HUES64 (cell line): Measurements from ENCODE around the gene LRP10.
A peak's percentile ranks its signal among the peaks of the same experiment; 100 is the strongest.

Experiments
- H3K27ac ChIP-seq: 2 replicates; pipeline ENCODE4 v1.7.0; 2013; ENCODE audit warnings: low read depth, low read length, inconsistent platforms
- H3K27me3 ChIP-seq: 2 replicates; pipeline ENCODE4 v1.6.1; 2013; ENCODE audit warnings: mild to moderate bottlenecking, low read length; ENCODE audit not compliant: insufficient read depth
- H3K36me3 ChIP-seq: 2 replicates; pipeline ENCODE4 v1.6.1; 2013; ENCODE audit warnings: mild to moderate bottlenecking, low read length; ENCODE audit not compliant: insufficient read depth
- H3K4me1 ChIP-seq: 2 replicates; pipeline ENCODE4 v1.6.1; 2013; ENCODE audit warnings: mild to moderate bottlenecking, low read length, moderate library complexity; ENCODE audit not compliant: insufficient read depth
- H3K4me3 ChIP-seq: 2 replicates; pipeline ENCODE4 v1.5.1; 2013; ENCODE audit warnings: mild to moderate bottlenecking, low read length, moderate library complexity
- H3K9ac ChIP-seq: 2 replicates; pipeline ENCODE4 v1.6.1; 2013; ENCODE audit warnings: mild to moderate bottlenecking, low read depth, low read length
- H3K9me3 ChIP-seq: 2 replicates; pipeline ENCODE4 v1.6.1; 2013; ENCODE audit warnings: low read depth, low read length; ENCODE audit not compliant: insufficient read depth
- WGBS: fragments of 150-250, 120-280 bp; methylation state at CpG from one replicate; pipeline ENCODE4 v1.1.7; 2013; ENCODE audit warnings: missing lambda C conversion rate; 5-methylcytosine and 5-hydroxymethylcytosine counted together

Gene LRP10

GRCh38 chr14:22893706-22894105 lies 22.2 kb downstream of the LRP10 start:
- Histone ChIP-seq H3K27ac (no peak overlapping the region), H3K9ac (no peak overlapping the region), H3K9me3 (no peaks in the 10 kb centered on the region), H3K4me3 (no peak overlapping the region), H3K27me3 (peaks cover 44% of the 10 kb centered on the region), H3K36me3 (no peaks in the 10 kb centered on the region), H3K4me1 (peaks cover under 1% of the 10 kb centered on the region; the same call in 1 of the 2 replicates)
- 78% methylated on average over 3 of the region's 4 CpGs for WGBS

GRCh38 chr14:22895402-22895801 lies 23.9 kb downstream of the LRP10 start:
- Histone ChIP-seq H3K9ac (no peak overlapping the region), H3K9me3 (no peaks in the 10 kb centered on the region), H3K4me3 (no peak overlapping the region), H3K27ac (no peak overlapping the region), H3K4me1 (peaks cover 12% of the 10 kb centered on the region; the same call in 1 of the 2 replicates), H3K27me3 (peaks cover 49% of the 10 kb centered on the region), H3K36me3 (peaks cover 1% of the 10 kb centered on the region; the same call in 1 of the 2 replicates)
- WGBS, result 95% methylated on average over 1 of the region's 1 CpG

GRCh38 chr14:22896356-22896755 lies 24.8 kb downstream of the LRP10 start:
- Histone ChIP-seq H3K27me3 (peaks cover 49% of the 10 kb centered on the region), H3K9ac (no peak overlapping the region), H3K4me3 (no peak overlapping the region), H3K27ac (no peak overlapping the region), H3K36me3 (peaks cover 11% of the 10 kb centered on the region), H3K9me3 (no peaks in the 10 kb centered on the region), H3K4me1 (peaks cover 12% of the 10 kb centered on the region; the same call in 1 of the 2 replicates)
- 91% methylated on average over 5 of the region's 5 CpGs for WGBS

GRCh38 chr14:22896760-22897159 lies 25.2 kb downstream of the LRP10 start:
- Histone ChIP-seq H3K27me3 (peaks cover 49% of the 10 kb centered on the region), H3K27ac (no peak overlapping the region), H3K9ac (no peak overlapping the region), H3K9me3 (no peaks in the 10 kb centered on the region), H3K4me1 (peaks cover 12% of the 10 kb centered on the region; the same call in 1 of the 2 replicates), H3K4me3 (no peak overlapping the region), H3K36me3 (peaks cover 15% of the 10 kb centered on the region)
- WGBS, result 93% methylated on average over 3 of the region's 3 CpGs

- no peak overlapping the region for H3K27ac ChIP-seq
- no peak overlapping the region for H3K9ac ChIP-seq
- H3K4me1 ChIP-seq, result peaks cover 12% of the 10 kb centered on the region; the same call in 1 of the 2 replicates
- H3K4me3 ChIP-seq, result no peak overlapping the region
- peaks cover 49% of the 10 kb centered on the region for H3K27me3 ChIP-seq
- peaks cover 20% of the 10 kb centered on the region for H3K36me3 ChIP-seq
- H3K9me3 ChIP-seq, result no peaks in the 10 kb centered on the region
- 100% methylated on average over 1 of the region's 1 CpG for WGBS
These were observed 25.8 kb downstream of the LRP10 start for GRCh38 chr14:22897357-22897756.

- H3K9ac ChIP-seq, result no peak overlapping the region
- peaks cover 12% of the 10 kb centered on the region; the same call in 1 of the 2 replicates for H3K4me1 ChIP-seq
- no peak overlapping the region for H3K4me3 ChIP-seq
- peaks cover 44% of the 10 kb centered on the region for H3K27me3 ChIP-seq
- no peak overlapping the region for H3K27ac ChIP-seq
- no peaks in the 10 kb centered on the region for H3K9me3 ChIP-seq
- 77% methylated on average over 3 of the region's 8 CpGs for WGBS
- peaks cover 29% of the 10 kb centered on the region for H3K36me3 ChIP-seq
These were observed 27.0 kb downstream of the LRP10 start for GRCh38 chr14:22898302-22899090.

GRCh38 chr14:22900081-22900799 lies 28.7 kb downstream of the LRP10 start:
- Histone ChIP-seq H3K27me3 (peaks cover 39% of the 10 kb centered on the region), H3K27ac (peak overlapping the region; percentile 43; the same call in 1 of the 2 replicates), H3K4me1 (peaks cover 12% of the 10 kb centered on the region; the same call in 1 of the 2 replicates), H3K9me3 (no peaks in the 10 kb centered on the region), H3K9ac (no peak overlapping the region), H3K4me3 (no peak overlapping the region), H3K36me3 (peaks cover 46% of the 10 kb centered on the region)
- WGBS, result 0% methylated on average over 1 of the region's 3 CpGs

- Histone ChIP-seq H3K4me1 (peaks cover 12% of the 10 kb centered on the region; the same call in 1 of the 2 replicates), H3K4me3 (no peak overlapping the region), H3K9ac (no peak overlapping the region), H3K27me3 (peaks cover 23% of the 10 kb centered on the region), H3K36me3 (peaks cover 61% of the 10 kb centered on the region), H3K9me3 (no peaks in the 10 kb centered on the region), H3K27ac (no peak overlapping the region)
- WGBS, result 94% methylated on average over 7 of the region's 7 CpGs
These were observed 30.3 kb downstream of the LRP10 start for GRCh38 chr14:22901799-22902198.

- WGBS, result 100% methylated on average over 2 of the region's 2 CpGs
- Histone ChIP-seq H3K9me3 (no peaks in the 10 kb centered on the region), H3K27ac (no peak overlapping the region), H3K4me1 (peaks cover 12% of the 10 kb centered on the region; the same call in 1 of the 2 replicates), H3K27me3 (peaks cover 4% of the 10 kb centered on the region), H3K9ac (no peak overlapping the region), H3K4me3 (no peak overlapping the region), H3K36me3 (peaks cover 80% of the 10 kb centered on the region)
These were observed 32.2 kb downstream of the LRP10 start for GRCh38 chr14:22903742-22904087.

- no peak overlapping the region for H3K27ac ChIP-seq
- H3K27me3 ChIP-seq, result no peaks in the 10 kb centered on the region
- no peaks in the 10 kb centered on the region for H3K9me3 ChIP-seq
- H3K4me3 ChIP-seq, result no peak overlapping the region
- no peak overlapping the region for H3K9ac ChIP-seq
- H3K4me1 ChIP-seq, result no peaks in the 10 kb centered on the region
- peaks cover 87% of the 10 kb centered on the region for H3K36me3 ChIP-seq
- WGBS, result 96% methylated on average over 4 of the region's 4 CpGs
These were observed 34.1 kb downstream of the LRP10 start for GRCh38 chr14:22905627-22906026.

GRCh38 chr14:22906073-22906472 lies 34.5 kb downstream of the LRP10 start:
- Histone ChIP-seq H3K4me3 (no peak overlapping the region), H3K9ac (no peak overlapping the region), H3K36me3 (peaks cover 85% of the 10 kb centered on the region), H3K27ac (no peak overlapping the region), H3K9me3 (no peaks in the 10 kb centered on the region), H3K4me1 (no peaks in the 10 kb centered on the region), H3K27me3 (no peaks in the 10 kb centered on the region)
- 97% methylated on average over 20 of the region's 20 CpGs for WGBS
